GM19351 (cell line): ENCODE results near the gene CXCL3.
"Not testable (repeated sequence)": the region's sequence is repeated elsewhere in the genome, so short reads cannot be mapped to it uniquely, and the experiment has no call there.

Experiments
- ATAC-seq: cut with Tn5 transposase; IDR thresholded peaks from one replicate; pipeline ENCODE4 v1.9.1; 2021; ENCODE audit warnings: mild to moderate bottlenecking, moderate library complexity; ENCODE audit not compliant: unreplicated experiment

CXCL3 gene

DNA sequence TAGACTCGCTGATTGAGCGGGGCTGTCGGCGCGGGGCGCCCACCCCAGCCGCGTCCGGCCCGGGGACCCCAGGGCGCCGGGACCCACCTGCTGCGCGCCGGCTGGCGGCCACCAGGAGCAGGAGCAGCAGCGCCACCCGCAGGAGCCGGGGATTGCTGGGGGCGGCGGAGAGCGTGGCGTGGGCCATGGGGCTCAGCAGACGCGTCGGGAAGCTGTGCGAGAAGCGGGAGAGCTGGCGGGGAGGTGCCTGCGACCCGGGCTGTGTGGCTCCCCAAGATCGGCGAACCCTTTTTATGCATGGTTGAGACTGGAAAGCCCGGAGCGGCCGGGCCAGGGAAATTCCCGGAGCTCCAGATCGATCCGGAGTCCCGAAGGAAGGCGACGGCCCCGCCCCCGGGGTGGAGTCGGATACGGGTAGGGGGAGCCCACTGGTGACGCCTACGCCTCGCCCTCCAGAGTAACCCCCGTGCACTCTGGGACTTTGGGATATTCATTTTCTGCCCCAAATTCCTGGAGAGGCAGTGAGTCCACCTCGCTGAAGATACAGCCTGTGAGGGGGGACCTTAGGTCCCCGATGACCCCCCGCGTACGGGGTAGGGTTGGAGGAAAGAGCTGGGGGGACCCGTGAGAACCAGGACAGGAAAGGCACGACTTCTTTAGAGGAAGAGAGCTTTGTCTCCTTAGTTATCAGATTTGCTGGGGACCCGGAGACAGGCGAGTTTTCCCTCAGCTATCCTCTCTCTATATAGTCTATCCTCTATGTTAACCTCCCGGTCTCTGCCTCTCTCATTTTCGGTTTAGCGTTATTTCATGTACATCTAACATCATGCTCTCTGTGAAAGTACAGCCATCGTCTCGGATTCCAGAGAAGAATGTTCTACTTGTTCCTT is at the start of gene CXCL3:
Gene CXCL3, minus strand, starts transcription at position 265 of the 890 bp plus-strand sequence. Its CDS starts 78 bp downstream, at position 187.
- ATAC-seq, result peak; percentile 52

DNA sequence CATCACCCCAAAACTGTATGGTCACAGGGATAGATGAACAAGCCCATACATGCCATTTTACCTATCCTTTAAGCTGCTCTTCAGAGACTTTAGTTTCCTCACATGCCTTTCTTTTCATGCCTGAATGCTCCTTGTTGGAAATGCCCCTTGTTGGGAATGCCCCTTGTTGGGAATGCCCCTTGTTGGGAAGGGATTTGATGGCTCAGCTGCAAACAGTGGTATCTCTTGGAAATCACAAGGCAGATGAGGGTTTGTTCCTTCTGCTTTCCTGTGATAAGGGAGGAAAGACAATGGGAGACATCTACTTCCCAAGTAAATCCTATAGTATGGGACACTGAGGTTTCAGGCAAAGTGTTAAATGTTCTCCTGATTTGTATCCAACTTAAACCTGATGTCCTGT is 49.0 kb upstream of the CXCL3 start:
- ATAC-seq, result no peak

DNA sequence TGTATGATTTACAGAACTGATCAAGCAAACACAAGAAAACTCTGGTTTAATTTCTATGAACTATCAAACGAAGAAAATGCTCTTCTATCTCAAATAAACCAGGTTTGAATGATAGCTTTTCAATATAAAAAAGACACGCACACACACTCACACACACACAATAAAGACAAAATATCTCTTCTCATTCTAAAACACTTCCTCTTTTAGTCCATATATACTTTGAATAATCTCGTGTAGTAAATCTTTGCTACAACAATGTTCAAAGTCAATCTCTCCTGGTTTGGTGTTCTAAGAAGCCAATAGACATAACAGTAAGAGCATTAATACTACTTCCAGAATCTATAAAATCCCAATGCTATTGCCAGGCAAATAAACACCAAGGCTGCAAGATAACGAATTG is 47.2 kb upstream of the CXCL3 start:
- ATAC-seq, result no peak

DNA sequence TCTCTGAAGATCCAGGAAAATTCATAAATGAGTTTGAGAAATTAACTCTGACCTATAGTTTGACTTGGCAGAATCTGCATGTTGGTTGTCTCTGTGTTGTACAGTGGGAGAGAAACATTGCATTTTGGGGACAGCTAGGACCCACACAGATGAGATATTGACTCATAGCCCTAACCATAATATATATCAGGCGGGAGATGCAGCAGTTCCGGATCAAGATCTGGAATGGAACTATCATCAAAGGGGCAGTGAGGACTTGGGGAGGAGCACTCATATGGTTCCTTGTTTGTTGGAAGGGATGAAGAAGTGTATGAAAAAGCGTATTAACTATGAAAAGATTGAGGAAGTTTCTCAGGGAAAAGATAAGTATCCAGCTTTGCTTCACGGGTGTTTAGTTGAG is 46.5 kb upstream of the CXCL3 start:
- ATAC-seq, result no peak

DNA sequence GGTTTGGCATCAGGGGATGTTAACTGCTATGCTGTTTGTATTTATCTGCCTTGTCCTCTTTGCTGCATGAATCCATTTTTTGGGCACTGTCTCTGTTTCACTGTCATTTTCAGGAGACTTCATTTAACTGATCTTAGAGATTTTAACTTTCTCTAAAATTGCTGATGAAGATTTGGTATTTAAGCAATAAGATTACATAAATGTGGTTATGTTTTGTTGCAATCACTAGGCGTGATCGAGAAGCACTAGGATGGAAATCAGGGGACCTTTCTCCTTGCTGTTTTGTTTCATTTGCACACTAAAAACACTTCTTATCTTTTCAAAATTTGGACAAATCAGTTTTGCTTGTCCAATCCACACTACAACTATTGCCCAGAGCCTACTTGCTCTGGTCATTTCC is 45.1 kb upstream of the CXCL3 start:
- ATAC-seq, result no peak

DNA sequence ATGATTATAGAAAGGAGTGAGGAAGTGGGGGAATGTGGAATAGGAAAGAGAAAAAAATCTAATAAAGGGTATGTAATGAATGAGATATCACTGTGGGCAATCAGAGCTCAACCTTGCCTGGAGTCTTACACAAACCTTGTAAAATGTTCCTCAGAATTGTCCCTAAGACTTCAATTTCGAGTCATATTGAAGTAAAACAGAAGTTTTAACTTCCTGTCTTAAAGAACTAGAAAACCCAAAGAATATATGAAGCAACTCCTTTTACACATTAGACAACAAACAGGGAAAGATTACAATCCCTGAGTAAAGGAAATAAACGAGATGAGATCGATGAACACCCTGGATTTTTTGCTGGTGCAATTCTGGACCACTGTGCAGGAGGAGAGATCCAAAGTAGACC is 42.5 kb upstream of the CXCL3 start:
- ATAC-seq, result no peak

DNA sequence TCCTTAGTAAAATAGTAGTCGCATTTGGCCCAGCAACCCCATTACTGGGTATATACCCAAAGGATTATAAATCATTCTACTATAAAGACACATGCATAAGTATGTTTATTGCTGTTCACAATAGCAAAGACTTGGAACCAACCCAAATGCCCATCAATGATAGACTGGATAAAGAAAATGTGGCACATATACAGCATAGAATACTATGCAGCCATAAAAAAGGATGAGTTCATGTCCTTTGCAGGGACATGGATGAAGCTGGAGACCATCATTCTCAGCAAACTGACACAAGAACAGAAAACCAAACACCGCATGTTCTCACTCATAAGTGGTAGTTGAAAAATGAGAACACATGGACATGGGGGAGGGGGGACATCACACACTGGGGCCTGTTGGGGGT is 41.9 kb upstream of the CXCL3 start:
- not testable (repeated sequence) for ATAC-seq

DNA sequence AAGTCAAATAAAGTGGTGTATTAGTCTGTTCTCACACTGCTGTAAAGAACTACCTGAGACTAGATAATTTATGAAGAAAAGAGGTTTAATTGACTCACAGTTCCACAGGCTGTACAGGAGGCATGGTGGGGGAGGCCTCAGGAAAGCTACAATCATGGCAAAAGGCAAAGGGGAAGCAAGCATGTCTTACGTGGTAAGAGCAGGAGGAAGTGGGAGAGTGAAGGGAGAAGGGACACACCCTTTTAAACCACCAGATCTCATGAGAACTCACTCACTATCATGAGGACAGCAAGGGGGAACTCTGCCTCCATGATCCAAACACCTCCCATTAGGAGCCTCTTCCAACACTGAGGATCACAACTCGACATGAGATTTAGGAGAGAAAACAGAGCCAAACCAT is 40.5 kb upstream of the CXCL3 start:
- ATAC-seq, result not testable (repeated sequence)

DNA sequence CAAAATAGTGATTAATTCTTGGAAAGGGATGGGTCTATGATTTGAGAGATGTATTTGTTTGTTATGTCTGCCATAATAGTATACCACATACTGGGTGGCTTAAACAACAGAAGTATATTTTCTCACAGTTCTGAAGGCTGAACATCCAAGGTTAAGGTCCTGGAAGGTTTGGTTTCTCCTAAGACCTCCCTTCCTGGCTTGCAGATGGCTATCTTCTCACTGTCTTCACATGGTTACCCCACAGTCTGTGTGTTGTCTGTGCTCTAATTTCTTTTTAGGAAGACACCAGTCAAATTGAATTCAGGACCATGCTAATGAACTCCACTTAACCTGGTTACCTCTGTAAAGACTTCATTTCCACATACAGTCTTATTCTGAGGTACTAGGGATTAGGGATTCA is 34.9 kb upstream of the CXCL3 start:
- no peak for ATAC-seq

DNA sequence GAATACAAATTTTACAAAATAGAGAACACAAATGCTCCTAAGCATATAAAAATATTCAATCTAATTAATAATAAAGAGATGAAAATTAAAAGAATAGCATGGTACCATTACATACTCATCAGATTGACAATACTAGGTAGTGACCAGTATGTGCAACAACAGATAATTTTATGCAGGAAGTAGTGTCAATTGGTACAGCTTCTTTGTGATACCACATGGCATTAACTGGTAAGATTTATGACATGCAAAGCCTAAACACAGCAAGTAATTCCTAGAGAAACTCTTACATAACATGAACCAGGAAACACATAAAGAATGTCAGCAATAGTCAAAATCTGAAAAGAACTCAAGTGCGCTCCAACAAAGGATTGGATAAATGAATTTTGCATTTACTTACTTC is 34.2 kb upstream of the CXCL3 start:
- ATAC-seq, result no peak

DNA sequence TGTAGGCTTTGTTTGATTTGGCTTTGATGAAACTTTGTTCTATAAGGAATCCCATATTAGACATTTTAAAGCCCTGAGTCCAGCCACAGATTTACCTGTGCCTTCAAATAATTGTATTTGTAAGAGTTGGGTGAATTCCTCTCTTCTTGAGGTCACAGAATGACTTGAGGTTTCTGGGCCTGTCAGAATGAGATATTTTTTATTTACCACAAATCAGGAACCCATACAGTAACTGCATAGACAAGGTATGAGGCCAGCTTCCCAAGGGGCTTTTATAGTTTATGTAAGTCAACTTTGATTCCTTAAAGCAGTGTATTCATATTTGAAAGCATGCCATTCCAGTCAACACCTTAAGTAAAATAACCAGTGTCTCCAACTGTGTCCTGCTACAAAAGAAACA is 29.1 kb upstream of the CXCL3 start:
- no peak for ATAC-seq

DNA sequence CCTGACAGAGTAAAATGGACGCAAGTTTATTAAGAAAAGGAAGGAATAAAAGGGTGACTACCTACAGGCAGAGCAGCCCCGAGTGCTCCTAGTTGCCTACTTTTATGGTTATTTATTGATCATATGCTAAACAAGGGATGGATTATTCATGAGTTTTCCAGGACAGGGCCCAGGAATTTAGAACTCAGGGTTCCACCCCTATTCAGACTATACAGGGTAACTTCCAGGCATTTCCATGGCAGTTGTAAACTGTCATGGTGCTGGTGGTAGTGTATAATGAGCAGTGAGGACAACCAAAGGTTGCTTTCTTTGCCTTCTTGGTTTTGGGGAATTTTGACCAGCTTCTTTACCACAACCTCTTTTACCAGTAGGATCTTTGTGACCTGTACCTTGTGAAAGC is 27.7 kb upstream of the CXCL3 start:
- ATAC-seq, result no peak

DNA sequence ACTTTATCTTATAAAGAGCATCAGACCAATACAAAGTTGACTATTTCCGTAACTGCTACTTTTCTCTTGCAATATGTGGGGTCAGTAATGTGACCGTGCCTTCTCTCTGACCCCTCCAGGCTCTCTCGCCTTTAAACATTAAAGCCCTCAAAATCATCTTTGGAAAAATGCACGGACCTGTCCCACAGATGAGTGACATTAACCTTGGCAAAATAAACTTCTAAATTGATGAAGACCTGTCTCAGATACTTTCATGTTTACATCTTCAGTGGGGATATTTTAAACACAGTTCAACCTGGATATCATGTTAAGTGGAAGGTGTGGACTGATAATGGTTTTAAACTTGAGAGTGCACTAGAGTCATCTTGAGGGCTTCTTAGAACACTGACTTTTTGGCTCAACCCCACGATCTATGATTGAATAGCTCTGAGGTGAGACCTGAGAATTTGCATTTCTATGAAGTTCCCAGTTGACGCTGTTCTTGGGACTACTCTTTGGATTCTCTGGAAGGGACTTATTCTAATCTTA is 26.7 kb upstream of the CXCL3 start:
- ATAC-seq, result no peak

DNA sequence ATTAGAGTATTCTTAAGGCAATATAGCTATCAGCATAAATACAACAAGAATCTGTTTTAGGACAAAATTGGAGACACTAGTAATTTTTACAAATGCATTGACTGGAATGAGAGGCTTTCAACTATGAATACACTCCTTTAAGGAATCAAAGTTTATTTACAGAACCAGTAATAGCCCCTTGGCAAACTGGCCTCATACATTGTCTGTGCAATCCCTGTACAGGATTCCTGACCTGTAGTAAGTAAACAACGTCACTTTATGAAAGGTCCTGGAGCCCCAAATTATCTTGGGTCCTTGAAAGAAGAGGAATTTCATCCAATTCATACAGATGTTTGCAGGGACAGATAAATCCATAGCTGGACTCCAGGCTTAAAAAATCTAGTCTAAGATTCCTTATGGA is 25.4 kb upstream of the CXCL3 start:
- ATAC-seq, result no peak

DNA sequence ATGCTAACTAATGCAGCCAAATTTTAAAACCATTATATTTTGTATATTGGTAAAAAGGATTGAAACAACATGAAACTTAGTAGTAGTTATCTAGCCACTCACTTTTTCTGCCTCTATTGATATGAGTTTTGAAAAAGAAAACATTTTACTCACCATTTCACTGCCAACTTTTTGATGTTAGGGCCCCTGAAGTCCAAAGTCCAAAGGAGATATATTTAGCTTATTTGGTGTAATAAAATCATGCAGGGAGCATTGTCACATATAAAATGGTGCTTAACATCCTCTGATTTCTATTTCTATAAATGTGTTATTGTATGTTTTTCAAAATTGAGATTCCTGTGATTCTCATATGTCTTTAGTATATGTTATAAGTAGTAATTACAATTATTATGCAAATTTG is 24.5 kb upstream of the CXCL3 start:
- no peak for ATAC-seq

DNA sequence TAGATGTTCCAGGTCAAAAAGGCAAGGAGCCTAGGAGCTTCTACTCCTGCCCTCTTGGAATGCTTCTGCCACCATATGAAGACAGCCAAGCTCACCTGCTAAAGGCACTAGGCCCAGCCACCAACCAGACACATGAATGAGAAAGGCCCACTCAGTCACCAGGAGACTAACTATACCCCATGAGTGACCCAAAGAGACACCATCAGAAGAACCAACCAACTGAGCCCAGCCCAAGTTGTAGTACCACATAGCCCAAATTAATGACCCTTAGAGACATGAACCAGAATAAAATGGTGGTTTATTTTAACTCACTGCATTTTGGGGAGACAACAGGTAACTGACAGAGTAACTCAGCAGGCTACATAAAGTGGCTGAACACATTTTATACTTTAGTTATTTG is 22.9 kb upstream of the CXCL3 start:
- no peak for ATAC-seq

DNA sequence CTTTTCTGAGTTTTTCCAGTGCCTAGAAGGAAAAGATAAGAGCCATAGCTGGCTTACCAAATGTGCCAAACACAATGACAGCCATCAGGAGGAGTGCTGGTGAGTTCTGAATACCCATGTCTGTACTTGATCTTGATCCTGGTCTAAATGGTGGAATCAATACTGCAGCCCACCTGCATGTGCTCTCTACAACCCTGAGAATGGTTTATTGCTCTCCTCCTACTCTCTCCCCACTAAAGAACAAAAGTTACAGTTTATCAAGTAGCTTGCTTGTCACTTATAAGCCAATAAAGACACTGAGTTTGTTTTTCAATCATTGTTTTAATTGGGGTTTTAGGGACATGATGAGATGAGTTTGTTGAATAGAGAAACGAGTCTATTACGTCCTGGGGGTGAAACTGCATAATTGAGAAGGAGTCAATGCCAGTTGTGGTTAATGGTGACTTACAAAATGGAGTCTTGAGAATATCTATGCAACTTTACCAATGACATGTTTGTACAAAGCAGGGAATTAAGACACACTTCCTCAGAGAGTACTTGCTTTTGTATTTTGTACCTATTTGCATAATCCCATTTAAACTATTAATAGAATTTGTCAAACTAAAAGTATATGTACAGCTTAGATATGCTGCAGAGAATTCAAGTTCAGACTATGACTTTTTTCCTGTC is 20.8 kb upstream of the CXCL3 start:
- ATAC-seq, result no peak

DNA sequence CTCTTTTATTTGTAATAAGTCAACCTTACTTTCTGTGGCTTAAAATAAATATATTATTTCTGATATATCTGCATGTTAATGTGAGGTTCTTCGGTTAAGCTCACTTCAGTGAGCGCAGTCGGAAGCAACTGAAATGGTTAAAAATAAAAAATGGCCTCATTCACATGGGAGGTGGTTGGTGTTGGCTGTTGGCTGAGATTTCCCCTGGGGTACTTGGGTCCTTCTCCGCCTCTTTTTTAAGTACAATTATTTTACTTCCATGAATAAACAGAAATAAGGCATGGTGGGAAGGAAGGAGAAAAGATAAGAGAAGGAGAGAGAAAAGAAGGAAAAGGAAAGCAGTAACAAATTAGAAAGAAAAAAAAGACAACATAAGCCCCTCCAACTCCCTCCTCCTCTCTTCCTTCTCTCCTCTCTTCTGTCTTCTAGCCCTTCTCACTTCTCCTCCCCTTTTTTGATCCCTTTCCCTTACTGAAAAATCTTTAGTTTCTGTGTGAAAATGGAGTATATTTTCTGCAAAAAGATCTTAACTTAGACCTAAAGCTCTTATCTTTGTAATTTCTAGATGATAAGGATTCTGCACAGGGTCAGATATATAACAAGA is 19.7 kb upstream of the CXCL3 start:
- no peak for ATAC-seq

DNA sequence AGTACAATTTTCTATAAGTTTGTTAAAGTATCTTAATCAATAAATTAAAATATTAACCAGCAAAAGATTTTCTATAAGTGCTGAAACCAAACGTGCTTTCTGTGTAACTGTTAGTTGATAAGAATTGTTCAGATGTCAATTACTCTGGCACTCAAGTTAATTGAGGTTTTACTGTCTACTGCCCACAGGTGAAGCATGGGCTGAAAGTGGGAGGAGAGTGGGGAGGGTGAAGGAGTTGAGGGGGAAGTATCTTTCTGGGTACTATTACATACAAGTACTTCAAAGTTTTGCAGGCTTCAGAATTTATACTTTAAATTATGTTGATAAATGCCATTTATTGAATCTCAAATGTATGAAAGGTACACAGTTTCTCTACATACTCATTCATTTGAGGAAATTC is 19.1 kb upstream of the CXCL3 start:
- ATAC-seq, result no peak

DNA sequence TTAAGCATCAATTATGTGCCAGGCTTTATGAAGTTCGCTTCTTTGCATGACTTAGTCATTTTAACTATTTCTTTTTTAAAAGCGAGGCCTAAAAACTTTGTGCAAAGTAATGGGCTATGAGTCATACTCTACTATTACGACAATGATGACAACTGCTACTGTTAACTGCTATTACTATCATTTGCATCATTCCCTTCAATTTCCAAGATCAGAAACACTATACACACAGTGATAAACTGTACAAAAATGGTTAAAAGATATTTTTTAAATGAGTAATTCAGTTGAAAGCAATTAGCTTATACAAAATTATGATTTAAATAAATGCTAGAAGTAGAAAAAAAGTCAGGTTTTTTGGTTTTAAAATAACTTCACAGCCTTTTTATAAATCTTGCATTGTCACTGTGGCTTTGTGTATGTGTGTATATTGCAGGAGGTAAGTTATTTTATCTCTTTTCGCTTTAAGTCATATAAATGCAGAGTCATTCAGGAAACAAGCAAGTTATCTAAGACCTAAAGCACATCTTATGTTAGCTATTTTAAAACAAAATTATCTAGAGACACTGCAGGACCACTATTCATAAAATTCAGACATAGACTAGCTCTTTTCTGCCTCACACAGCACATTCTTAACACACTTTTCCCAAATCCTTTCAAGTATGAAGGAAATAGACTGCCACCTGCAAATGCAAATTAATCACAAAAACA is 18.5 kb upstream of the CXCL3 start:
- ATAC-seq, result no peak
